ENCODE results near the gene PSEN2.
"Not testable (repeated sequence)": the region's sequence is repeated elsewhere in the genome, so short reads cannot be mapped to it uniquely, and the experiment has no call there.

The PSEN2 gene

DNA sequence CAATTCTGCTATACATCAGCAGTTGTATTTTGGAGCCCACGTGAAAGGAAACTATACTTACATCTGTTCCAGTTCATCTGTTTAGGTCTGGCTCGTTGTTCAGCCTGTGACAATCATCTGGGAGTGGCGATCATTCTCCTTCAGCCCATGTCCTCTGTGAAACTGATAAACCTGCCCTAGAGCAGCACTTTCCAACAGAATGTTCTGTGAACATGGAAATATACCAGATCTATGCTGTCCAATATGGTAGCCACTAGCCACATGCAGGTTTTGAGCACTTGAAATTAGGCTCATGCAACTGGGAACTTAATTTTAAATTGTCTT is 45.2 kb downstream of the PSEN2 start:
- TF ChIP-seq, protein P1, sequence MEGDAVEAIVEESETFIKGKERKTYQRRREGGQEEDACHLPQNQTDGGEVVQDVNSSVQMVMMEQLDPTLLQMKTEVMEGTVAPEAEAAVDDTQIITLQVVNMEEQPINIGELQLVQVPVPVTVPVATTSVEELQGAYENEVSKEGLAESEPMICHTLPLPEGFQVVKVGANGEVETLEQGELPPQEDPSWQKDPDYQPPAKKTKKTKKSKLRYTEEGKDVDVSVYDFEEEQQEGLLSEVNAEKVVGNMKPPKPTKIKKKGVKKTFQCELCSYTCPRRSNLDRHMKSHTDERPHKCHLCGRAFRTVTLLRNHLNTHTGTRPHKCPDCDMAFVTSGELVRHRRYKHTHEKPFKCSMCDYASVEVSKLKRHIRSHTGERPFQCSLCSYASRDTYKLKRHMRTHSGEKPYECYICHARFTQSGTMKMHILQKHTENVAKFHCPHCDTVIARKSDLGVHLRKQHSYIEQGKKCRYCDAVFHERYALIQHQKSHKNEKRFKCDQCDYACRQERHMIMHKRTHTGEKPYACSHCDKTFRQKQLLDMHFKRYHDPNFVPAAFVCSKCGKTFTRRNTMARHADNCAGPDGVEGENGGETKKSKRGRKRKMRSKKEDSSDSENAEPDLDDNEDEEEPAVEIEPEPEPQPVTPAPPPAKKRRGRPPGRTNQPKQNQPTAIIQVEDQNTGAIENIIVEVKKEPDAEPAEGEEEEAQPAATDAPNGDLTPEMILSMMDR (IDR thresholded peaks at IDR 0.05; ENCODE audit: insufficient read depth, low read length, poor library complexity, severe bottlenecking) = no peak
- no peaks in the 10 kb centered on the region for H3K27me3 ChIP-seq (replicated peaks; ENCODE audit: control insufficient read depth, insufficient read depth, low read length)
- DNase-seq (ENCODE audit: extremely low read depth, insufficient read length) = no peak

DNA sequence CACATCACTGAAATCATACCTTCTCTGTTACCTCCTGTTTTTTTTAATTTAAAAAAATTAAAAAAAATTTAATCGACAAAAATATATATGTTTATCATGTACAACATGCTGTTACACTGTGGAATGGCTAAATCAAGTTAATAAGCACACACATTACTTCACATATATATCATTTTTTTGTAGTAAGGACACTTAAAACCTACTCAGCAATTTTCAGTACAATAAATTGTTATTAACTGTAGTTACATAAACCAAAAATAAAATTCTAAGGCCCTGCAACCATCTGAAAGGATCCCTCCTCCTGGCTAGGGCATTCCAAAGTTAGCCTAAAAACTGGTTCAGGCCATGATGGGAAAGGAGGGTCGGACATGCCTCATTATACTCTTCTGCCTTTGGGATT is 46.1 kb downstream of the PSEN2 start:
- TF ChIP-seq, protein P1 (IDR thresholded peaks at IDR 0.05; ENCODE audit: insufficient read depth, low read length, poor library complexity, severe bottlenecking) = no peak
- Histone ChIP-seq H3K4me3 (replicated peaks; ENCODE audit: low read depth, low read length) (no peak overlapping the region), H3K36me3 (ENCODE audit: control insufficient read depth, insufficient read depth, low read length) (no peaks in the 10 kb centered on the region), H3K27me3 (replicated peaks; ENCODE audit: control insufficient read depth, insufficient read depth, low read length) (no peaks in the 10 kb centered on the region)
- no peak for DNase-seq (ENCODE audit: extremely low read depth, insufficient read length)

More for the DNA sequence above, 45.2 kb downstream of the PSEN2 start:
- no peaks in the 10 kb centered on the region for H3K36me3 ChIP-seq (ENCODE audit: control insufficient read depth, insufficient read depth, low read length)
- H3K4me3 ChIP-seq (replicated peaks; ENCODE audit: low read depth, low read length) = no peak overlapping the region

DNA sequence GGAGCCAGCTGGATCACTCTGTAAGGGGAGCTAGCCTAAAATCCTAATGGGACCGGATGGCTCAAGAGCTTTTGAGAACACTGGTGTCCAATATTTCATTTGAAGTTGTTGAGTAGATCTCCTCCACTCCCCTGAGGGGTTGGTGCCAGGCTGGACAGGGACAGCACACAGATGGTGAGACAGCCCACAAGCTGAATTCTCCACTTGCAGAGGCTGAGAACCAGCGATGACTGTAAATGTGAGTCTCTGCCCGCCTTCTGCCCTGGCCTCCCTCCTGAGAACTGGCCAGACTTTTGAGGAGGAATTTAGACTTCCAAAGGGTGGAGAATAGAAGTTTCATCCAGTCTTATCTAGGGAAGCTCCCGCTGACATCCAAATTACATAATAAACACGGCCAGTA is 49.2 kb downstream of the PSEN2 start:
- no peak for DNase-seq (ENCODE audit: extremely low read depth, insufficient read length)
- H3K27me3 ChIP-seq (replicated peaks; ENCODE audit: control insufficient read depth, insufficient read depth, low read length) = no peaks in the 10 kb centered on the region
- TF ChIP-seq, protein P1 (IDR thresholded peaks at IDR 0.05; ENCODE audit: insufficient read depth, low read length, poor library complexity, severe bottlenecking) = no peak
- no peaks in the 10 kb centered on the region for H3K36me3 ChIP-seq (ENCODE audit: control insufficient read depth, insufficient read depth, low read length)
- no peak overlapping the region for H3K4me3 ChIP-seq (replicated peaks; ENCODE audit: low read depth, low read length)

DNA sequence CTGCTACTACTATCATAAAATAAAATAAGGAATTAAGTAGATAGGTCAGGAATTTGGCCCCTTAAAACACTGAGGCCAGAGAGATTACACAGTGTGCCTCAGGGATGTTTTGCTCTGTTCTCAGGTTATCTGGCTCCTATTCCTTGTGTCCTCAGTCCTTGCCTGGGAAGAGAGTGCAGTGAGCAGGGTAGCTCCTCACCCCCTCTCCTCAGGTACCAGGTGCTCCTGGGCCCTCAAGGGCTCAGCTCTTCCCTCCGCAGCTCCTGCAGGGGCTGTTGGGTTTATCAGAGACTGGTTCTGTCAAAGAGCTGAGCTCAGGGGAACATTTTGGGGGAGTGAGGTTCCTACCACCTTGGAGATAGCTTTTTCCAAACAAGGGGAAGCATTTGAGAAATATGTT is 49.6 kb downstream of the PSEN2 start:
- TF ChIP-seq, protein P1 (IDR thresholded peaks at IDR 0.05; ENCODE audit: insufficient read depth, low read length, poor library complexity, severe bottlenecking) = no peak
- H3K27me3 ChIP-seq (replicated peaks; ENCODE audit: control insufficient read depth, insufficient read depth, low read length) = no peaks in the 10 kb centered on the region
- H3K4me3 ChIP-seq (replicated peaks; ENCODE audit: low read depth, low read length) = no peak overlapping the region
- DNase-seq (ENCODE audit: extremely low read depth, insufficient read length) = no peak
- H3K36me3 ChIP-seq (ENCODE audit: control insufficient read depth, insufficient read depth, low read length) = no peaks in the 10 kb centered on the region

DNA sequence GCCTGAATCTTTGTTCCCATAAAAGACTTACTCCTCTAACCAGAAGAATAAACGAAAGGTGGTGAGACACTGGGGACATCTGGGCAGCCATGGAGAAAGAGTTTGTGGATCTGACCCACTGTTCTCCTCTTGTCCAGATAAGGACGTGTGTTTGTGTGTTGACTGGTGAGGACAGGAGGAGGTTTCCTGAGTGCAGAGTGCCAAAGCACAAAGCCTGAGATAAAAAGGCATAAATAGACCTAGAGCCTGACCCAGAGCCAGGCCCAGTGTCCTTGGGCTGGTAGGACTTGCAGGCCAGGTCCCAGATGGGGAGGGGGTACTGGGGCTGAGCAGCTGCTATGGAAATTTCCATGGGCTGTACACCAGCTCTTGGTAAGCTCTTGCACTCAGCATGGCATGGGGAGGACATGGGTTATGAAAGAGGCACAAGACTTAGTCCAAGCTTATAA is 50.1 kb downstream of the PSEN2 start:
- no peak for DNase-seq (ENCODE audit: extremely low read depth, insufficient read length)
- Histone ChIP-seq H3K27me3 (replicated peaks; ENCODE audit: control insufficient read depth, insufficient read depth, low read length) (no peaks in the 10 kb centered on the region), H3K36me3 (ENCODE audit: control insufficient read depth, insufficient read depth, low read length) (no peaks in the 10 kb centered on the region), H3K4me3 (replicated peaks; ENCODE audit: low read depth, low read length) (no peak overlapping the region)
- TF ChIP-seq, protein P1 (IDR thresholded peaks at IDR 0.05; ENCODE audit: insufficient read depth, low read length, poor library complexity, severe bottlenecking) = no peak

DNA sequence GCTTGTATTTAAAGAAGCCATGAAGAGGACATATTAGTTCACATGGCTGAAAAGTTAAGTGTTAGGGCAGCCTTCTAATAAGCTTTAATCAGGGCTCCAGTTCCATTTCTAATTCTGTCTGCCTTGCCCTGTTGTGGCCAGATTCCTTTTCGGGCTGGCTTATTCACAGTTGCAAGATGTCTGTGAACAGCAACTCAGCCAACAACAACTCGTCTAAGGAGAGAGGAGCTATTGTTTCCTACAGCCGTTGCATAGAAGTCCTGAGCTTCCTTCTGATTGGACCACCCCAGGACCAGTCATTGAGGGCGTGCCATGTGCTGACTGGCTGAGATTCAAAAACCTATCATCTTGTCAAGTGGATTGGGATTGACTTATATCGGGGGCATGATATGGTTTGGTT is 51.1 kb downstream of the PSEN2 start:
- TF ChIP-seq, protein P1 (IDR thresholded peaks at IDR 0.05; ENCODE audit: insufficient read depth, low read length, poor library complexity, severe bottlenecking) = no peak
- Histone ChIP-seq H3K36me3 (ENCODE audit: control insufficient read depth, insufficient read depth, low read length) (no peaks in the 10 kb centered on the region), H3K4me3 (replicated peaks; ENCODE audit: low read depth, low read length) (no peak overlapping the region), H3K27me3 (replicated peaks; ENCODE audit: control insufficient read depth, insufficient read depth, low read length) (no peaks in the 10 kb centered on the region)
- DNase-seq (ENCODE audit: extremely low read depth, insufficient read length) = no peak

DNA sequence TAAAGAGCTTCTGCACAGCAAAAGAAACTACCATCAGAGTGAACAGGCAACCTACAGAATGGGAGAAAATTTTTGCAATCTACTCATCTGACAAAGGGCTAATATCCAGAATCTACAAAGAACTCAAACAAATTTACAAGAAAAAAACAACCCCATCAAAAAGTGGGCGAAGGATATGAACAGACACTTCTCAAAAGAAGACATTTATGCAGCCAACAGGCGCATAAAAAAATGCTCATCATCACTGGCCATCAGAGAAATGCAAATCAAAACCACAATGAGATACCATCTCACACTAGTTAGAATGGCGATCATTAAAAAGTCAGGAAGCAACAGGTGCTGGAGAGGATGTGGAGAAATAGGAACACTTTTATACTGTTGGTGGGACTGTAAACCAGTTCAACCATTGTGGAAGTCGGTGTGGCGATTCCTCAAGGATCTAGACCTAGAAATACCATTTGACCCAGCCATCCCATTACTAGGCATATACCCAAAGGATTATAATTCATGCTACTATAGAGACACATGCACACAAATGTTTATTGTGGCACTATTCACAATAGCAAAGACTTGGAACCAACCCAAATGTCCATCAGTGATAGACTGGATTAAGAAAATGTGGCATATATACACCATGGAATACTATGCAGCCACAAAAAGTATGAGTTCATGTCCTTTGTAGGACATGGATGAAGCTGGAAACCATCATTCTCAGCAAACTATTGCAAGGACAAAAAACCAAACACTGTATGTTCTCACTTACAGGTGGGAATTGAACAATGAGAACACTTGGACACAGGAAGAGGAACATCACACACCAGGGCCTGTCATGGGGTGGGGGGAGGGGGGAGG is 59.1 kb downstream of the PSEN2 start:
- not testable (repeated sequence) for DNase-seq (ENCODE audit: extremely low read depth, insufficient read length)

More for the DNA sequence above, 59.1 kb downstream of the PSEN2 start:
- not testable (repeated sequence) for H3K4me3 ChIP-seq (replicated peaks; ENCODE audit: low read depth, low read length); H3K27me3 ChIP-seq (replicated peaks; ENCODE audit: control insufficient read depth, insufficient read depth, low read length); H3K36me3 ChIP-seq (ENCODE audit: control insufficient read depth, insufficient read depth, low read length)
